HEK293 (cell line): ENCODE results near the gene PRSS23.
A peak's percentile ranks its signal among the peaks of the same experiment; 100 is the strongest.
"Not testable (repeated sequence)": the region's sequence is repeated elsewhere in the genome, so short reads cannot be mapped to it uniquely, and the experiment has no call there.

Experiments used
- CTCF ChIA-PET: fragments of 350-600 bp; formaldehyde crosslinking; extraction: SDS; loops from one replicate; lab custom pipeline; 2021; ENCODE audit warnings: antibody characterized with exemption; lab: Yijun Ruan, JAX
- POLR2A ChIA-PET: fragments of 300-600 bp; formaldehyde crosslinking; extraction: SDS; loops from one replicate; lab custom pipeline; 2020; ENCODE audit warnings: antibody characterized with exemption, inconsistent platforms; lab: Yijun Ruan, JAX
- H3K27ac ChIP-seq: fragments of 200-500 bp; sonication (Bioruptor generic); 2 replicates; pipeline ENCODE4 v1.5.1; 2014; ENCODE audit warnings: low read depth, low read length, control low read depth, inconsistent platforms; ENCODE audit errors: extremely low read depth
- H3K36me3 ChIP-seq, 2 experiments: fragments of 200-500 bp in 1 of 2; sonication (Bioruptor generic) in 1 of 2; 1 replicate in 1 of 2; 2 replicates in 1 of 2; pipeline ENCODE4 v1.5.1; 2014 to 2017; ENCODE audit warnings: inconsistent platforms in 2 of 2, low read length in 2 of 2; ENCODE audit not compliant: control insufficient read depth in 2 of 2, insufficient read depth in 1 of 2
- H3K4me1 ChIP-seq: fragments of 200-500 bp; sonication (Bioruptor generic); 2 replicates; pipeline ENCODE4 v1.5.1; 2014; ENCODE audit warnings: mild to moderate bottlenecking, low read length, inconsistent platforms; ENCODE audit not compliant: control insufficient read depth, insufficient read depth
- H3K4me3 ChIP-seq: 2 replicates; pipeline ENCODE4 v1.5.1; 2011; ENCODE audit warnings: low read depth, mild to moderate bottlenecking, control low read depth, low read length, moderate library complexity
- H3K9me3 ChIP-seq: fragments of 200-500 bp; sonication (Bioruptor generic); 2 replicates; pipeline ENCODE4 v1.5.1; 2014; ENCODE audit warnings: low read depth, low read length, inconsistent platforms; ENCODE audit not compliant: control insufficient read depth, insufficient read depth
- INSM2 ChIP-seq: fragments of 450-650 bp; formaldehyde crosslinking; IDR thresholded peaks from 2 replicates; pipeline ENCODE4 v1.5.1; 2016; ENCODE audit warnings: missing biosample characterization, missing genetic modification characterization
- PRDM1 ChIP-seq: fragments of 450-650 bp; formaldehyde crosslinking; IDR thresholded peaks from 2 replicates; pipeline ENCODE4; 2016; ENCODE audit warnings: missing biosample characterization, missing genetic modification characterization
- REST ChIP-seq: fragments of 450-650 bp; formaldehyde crosslinking; IDR thresholded peaks from 2 replicates; pipeline ENCODE4 v1.5.1; 2016; ENCODE audit warnings: missing biosample characterization, missing genetic modification characterization
- SCRT2 ChIP-seq: fragments of 450-650 bp; formaldehyde crosslinking; IDR thresholded peaks from 2 replicates; pipeline ENCODE4 v1.5.1; 2016; ENCODE audit warnings: missing biosample characterization, missing genetic modification characterization
- ZNF175 ChIP-seq: fragments of 450-650 bp; formaldehyde crosslinking; IDR thresholded peaks from 2 replicates; pipeline ENCODE4 v1.5.1; 2016; ENCODE audit warnings: missing biosample characterization, missing genetic modification characterization
- ZNF362 ChIP-seq: fragments of 450-650 bp; formaldehyde crosslinking; IDR thresholded peaks from 2 replicates; pipeline ENCODE4 v1.5.1; 2016; ENCODE audit warnings: missing biosample characterization, missing genetic modification characterization
- ZNF654 ChIP-seq: fragments of 450-650 bp; formaldehyde crosslinking; IDR thresholded peaks from 2 replicates; pipeline ENCODE4 v1.5.1; 2016; ENCODE audit warnings: low read depth, missing biosample characterization, missing genetic modification characterization
- ZNF660 ChIP-seq: fragments of 450-650 bp; IDR thresholded peaks from 2 replicates; pipeline ENCODE4 v1.5.1; 2018; ENCODE audit warnings: missing biosample characterization, mild to moderate bottlenecking, missing genetic modification characterization
- ZNF692 ChIP-seq: fragments of 450-650 bp; formaldehyde crosslinking; IDR thresholded peaks from 2 replicates; pipeline ENCODE4 v1.5.1; 2016; ENCODE audit warnings: missing biosample characterization, missing genetic modification characterization

Gene PRSS23

GRCh38 chr11:86818462-86819192, 18.3 kb downstream of the PRSS23 start:
- no peaks in the 10 kb centered on the region for H3K36me3 ChIP-seq
- TF ChIP-seq INSM2 (tag by site-specific recombination), result no peak
- TF ChIP-seq SCRT2, result peak; percentile 65
- no peak for TF ChIP-seq ZNF175 (tag by site-specific recombination)
- TF ChIP-seq ZNF362 (tag by site-specific recombination), result 0 out of 2 replicates have a peak, but pooled peaks have one; percentile 65
- TF ChIP-seq ZNF660 (tag by site-specific recombination), result peak; percentile 49; the same call in 1 of the 2 replicates
- TF ChIP-seq REST (tag by site-specific recombination), result no peak
- TF ChIP-seq ZNF654 (tag by site-specific recombination), result peak; percentile 83
- TF ChIP-seq ZNF692 (tag by site-specific recombination), result no peak
- no peak overlapping the region for H3K27ac ChIP-seq
- ChIA-PET POLR2A (interaction anchor here (1.3 kb wide), 1 partner anchor 18 kb away, joined by 3 read pairs; the partner anchor contains the start of gene PRSS23), CTCF (interaction anchor here (0.7 to 1.7 kb wide), 4 partner anchors 15 to 749 kb away, joined by 3 to 7 read pairs (median 4); no protein-coding TSS in a partner anchor)
- H3K9me3 ChIP-seq, result no peaks in the 10 kb centered on the region
- H3K4me3 ChIP-seq, result no peak overlapping the region
- peaks cover 3% of the 10 kb centered on the region for H3K4me1 ChIP-seq

GRCh38 chr11:86824139-86824538, 23.8 kb downstream of the PRSS23 start:
- CTCF ChIA-PET, H3K4me3 ChIP-seq, H3K36me3 ChIP-seq, H3K9me3 ChIP-seq, POLR2A ChIA-PET, H3K4me1 ChIP-seq, H3K27ac ChIP-seq: not testable (repeated sequence)

- TF ChIP-seq PRDM1, result peak; percentile 97
- H3K36me3 ChIP-seq, H3K4me1 ChIP-seq, POLR2A ChIA-PET, H3K9me3 ChIP-seq, CTCF ChIA-PET, H3K27ac ChIP-seq, H3K4me3 ChIP-seq: not testable (repeated sequence)
These were observed 34.0 kb downstream of the PRSS23 start for GRCh38 chr11:86834376-86834775.

- H3K4me3 ChIP-seq, H3K4me1 ChIP-seq, H3K36me3 ChIP-seq, H3K27ac ChIP-seq, H3K9me3 ChIP-seq: not testable (repeated sequence)
- POLR2A ChIA-PET, result interaction anchor here (0.7 kb wide), 1 partner anchor 64 kb away, joined by 4 read pairs; no protein-coding TSS in a partner anchor
- CTCF ChIA-PET, result interaction anchor here (0.6 to 1.3 kb wide), 4 partner anchors 25 to 87 kb away, joined by 3 to 4 read pairs (median 4); no protein-coding TSS in a partner anchor
These were observed 44.6 kb downstream of the PRSS23 start for GRCh38 chr11:86844762-86845508.
